ENCODE measurements around the gene SUMF2.
"Not testable (repeated sequence)": the region's sequence is repeated elsewhere in the genome, so short reads cannot be mapped to it uniquely, and the experiment has no call there.

SUMF2 gene

GRCh38 chr7:56077681-56078080 lies 13.6 kb downstream of the SUMF2 start:
- TF ChIP-seq CTCF (IDR thresholded peaks at IDR 0.05; ENCODE audit: control insufficient read depth, extremely low read depth, insufficient read depth): no peak
- no peak for DNase-seq (ENCODE audit: low read depth)
- H3K4me3 ChIP-seq (ENCODE audit: low read depth, low read length): no peak overlapping the region

GRCh38 chr7:56078196-56078595 lies 14.1 kb downstream of the SUMF2 start:
- TF ChIP-seq CTCF (IDR thresholded peaks at IDR 0.05; ENCODE audit: control insufficient read depth, extremely low read depth, insufficient read depth): no peak
- DNase-seq (ENCODE audit: low read depth): no peak
- H3K4me3 ChIP-seq (ENCODE audit: low read depth, low read length): no peak overlapping the region

GRCh38 chr7:56079450-56080185 lies 15.5 kb downstream of the SUMF2 start:
- peak; percentile 88 for TF ChIP-seq CTCF (IDR thresholded peaks at IDR 0.05; ENCODE audit: control insufficient read depth, extremely low read depth, insufficient read depth)
- 0 out of 2 replicates have a peak overlapping the region, but pooled peaks have one; percentile 5 for H3K4me3 ChIP-seq (ENCODE audit: low read depth, low read length)
- DNase-seq (ENCODE audit: low read depth): peak; percentile 89

GRCh38 chr7:56080726-56081435 lies 16.8 kb downstream of the SUMF2 start:
- not testable (repeated sequence) for DNase-seq (ENCODE audit: low read depth)

GRCh38 chr7:56081626-56082340 lies 17.7 kb downstream of the SUMF2 start:
- TF ChIP-seq CTCF (IDR thresholded peaks at IDR 0.05; ENCODE audit: control insufficient read depth, extremely low read depth, insufficient read depth): no peak
- DNase-seq (ENCODE audit: low read depth): no peak
- H3K4me3 ChIP-seq (ENCODE audit: low read depth, low read length): no peak overlapping the region

More at GRCh38 chr7:56080726-56081435, 16.8 kb downstream of the SUMF2 start:
- not testable (repeated sequence) for H3K4me3 ChIP-seq (ENCODE audit: low read depth, low read length)

GRCh38 chr7:56083150-56083785 lies 19.2 kb downstream of the SUMF2 start:
- TF ChIP-seq CTCF (IDR thresholded peaks at IDR 0.05; ENCODE audit: control insufficient read depth, extremely low read depth, insufficient read depth): no peak
- no peak for DNase-seq (ENCODE audit: low read depth)
- no peak overlapping the region for H3K4me3 ChIP-seq (ENCODE audit: low read depth, low read length)

- no peak overlapping the region for H3K4me3 ChIP-seq (ENCODE audit: low read depth, low read length)
- no peak for TF ChIP-seq CTCF (IDR thresholded peaks at IDR 0.05; ENCODE audit: control insufficient read depth, extremely low read depth, insufficient read depth)
- no peak for DNase-seq (ENCODE audit: low read depth)
Observed at GRCh38 chr7:56086761-56087160, 22.7 kb downstream of the SUMF2 start.
